ENCODE measurements around the gene SLC26A8.

The SLC26A8 gene

GRCh38 chr6:36067374-36068011 lies 43.1 kb upstream of the SLC26A8 start:
- peaks cover 5% of the 10 kb centered on the region for H3K4me1 ChIP-seq
- no peaks in the 10 kb centered on the region for H3K36me3 ChIP-seq (ENCODE audit: control insufficient read depth, insufficient read depth, low read length)
- H3K4me2 ChIP-seq (ENCODE audit: low read length): no peak overlapping the region
- H3K4me3 ChIP-seq (ENCODE audit: low read depth, low read length): no peak overlapping the region
- no peak overlapping the region for H3K27ac ChIP-seq
- no peaks in the 10 kb centered on the region for H3K9me3 ChIP-seq (ENCODE audit: control insufficient read depth, low read length)
- peaks cover 22% of the 10 kb centered on the region for H3K79me2 ChIP-seq
- no peak for TF ChIP-seq CTCF (IDR thresholded peaks at IDR 0.05)
- no peaks in the 10 kb centered on the region for H3K27me3 ChIP-seq (ENCODE audit: control insufficient read depth, insufficient read depth, low read length)
- H2AFZ ChIP-seq: no peak overlapping the region
- H3K9ac ChIP-seq: no peak overlapping the region

- no peak for TF ChIP-seq CTCF (IDR thresholded peaks at IDR 0.05)
- no peaks in the 10 kb centered on the region for H3K27me3 ChIP-seq (ENCODE audit: control insufficient read depth, insufficient read depth, low read length)
- no peak overlapping the region for H3K27ac ChIP-seq
- H3K4me3 ChIP-seq (ENCODE audit: low read depth, low read length): no peak overlapping the region
- no peaks in the 10 kb centered on the region for H3K36me3 ChIP-seq (ENCODE audit: control insufficient read depth, insufficient read depth, low read length)
- H3K9me3 ChIP-seq (ENCODE audit: control insufficient read depth, low read length): no peaks in the 10 kb centered on the region
- no peak overlapping the region for H3K4me2 ChIP-seq (ENCODE audit: low read length)
- H3K4me1 ChIP-seq: peaks cover 7% of the 10 kb centered on the region
- H3K79me2 ChIP-seq: peaks cover 26% of the 10 kb centered on the region
- H3K9ac ChIP-seq: no peak overlapping the region
- H2AFZ ChIP-seq: no peak overlapping the region
These were observed 42.4 kb upstream of the SLC26A8 start for GRCh38 chr6:36066817-36067216.

GRCh38 chr6:36065916-36066315 lies 41.5 kb upstream of the SLC26A8 start:
- Histone ChIP-seq H2AFZ (no peak overlapping the region), H3K4me2 (ENCODE audit: low read length) (no peak overlapping the region), H3K27me3 (ENCODE audit: control insufficient read depth, insufficient read depth, low read length) (no peaks in the 10 kb centered on the region), H3K9ac (no peak overlapping the region), H3K27ac (no peak overlapping the region), H3K9me3 (ENCODE audit: control insufficient read depth, low read length) (no peaks in the 10 kb centered on the region), H3K4me1 (peaks cover 12% of the 10 kb centered on the region), H3K36me3 (ENCODE audit: control insufficient read depth, insufficient read depth, low read length) (no peaks in the 10 kb centered on the region), H3K4me3 (ENCODE audit: low read depth, low read length) (no peak overlapping the region), H3K79me2 (peaks cover 29% of the 10 kb centered on the region)
- no peak for TF ChIP-seq CTCF (IDR thresholded peaks at IDR 0.05)

- Histone ChIP-seq H3K27ac (no peak overlapping the region), H3K9me3 (ENCODE audit: control insufficient read depth, low read length) (no peaks in the 10 kb centered on the region), H2AFZ (no peak overlapping the region), H3K4me1 (peaks cover 12% of the 10 kb centered on the region), H3K4me2 (ENCODE audit: low read length) (no peak overlapping the region), H3K9ac (no peak overlapping the region), H3K79me2 (peaks cover 31% of the 10 kb centered on the region), H3K27me3 (ENCODE audit: control insufficient read depth, insufficient read depth, low read length) (no peaks in the 10 kb centered on the region), H3K4me3 (ENCODE audit: low read depth, low read length) (no peak overlapping the region), H3K36me3 (ENCODE audit: control insufficient read depth, insufficient read depth, low read length) (no peaks in the 10 kb centered on the region)
- TF ChIP-seq CTCF (IDR thresholded peaks at IDR 0.05): no peak
These were observed 40.4 kb upstream of the SLC26A8 start for GRCh38 chr6:36064770-36065396.
